Measurements from ENCODE around the gene PFDN1.

The PFDN1 gene

DNA sequence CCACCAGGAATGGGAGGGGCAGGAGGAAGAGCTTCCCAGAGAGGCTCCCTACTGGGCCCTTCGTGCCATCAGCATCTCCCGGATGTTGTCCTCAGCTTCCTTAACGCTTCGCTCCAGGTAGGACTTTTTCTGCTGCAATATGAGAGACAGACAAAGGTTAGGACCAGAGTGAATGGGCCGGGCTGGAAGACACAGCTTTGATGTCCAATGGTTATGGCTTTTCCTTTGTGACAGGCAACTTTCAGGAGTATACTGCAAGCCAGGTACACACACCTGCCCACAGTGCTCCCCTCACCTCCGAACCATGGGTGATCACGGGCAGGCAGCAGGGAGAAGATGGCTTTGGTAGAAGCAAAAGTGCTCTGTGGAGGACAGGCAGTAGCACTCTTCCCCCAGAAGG lies 57.0 kb downstream of the PFDN1 start:
- ATAC-seq (no peak), DNase-seq (ENCODE audit: low spot score in 2 of 2) (no peak)
- no peaks in the 10 kb centered on the region for H3K9me3 Mint-ChIP-seq
- H3K27ac Mint-ChIP-seq: no peak overlapping the region
- peaks cover 30% of the 10 kb centered on the region for H3K4me1 Mint-ChIP-seq
- no peak overlapping the region for H3K4me3 Mint-ChIP-seq
- peaks cover 17% of the 10 kb centered on the region for H3K36me3 Mint-ChIP-seq

GRCh38 chr5:140245341-140245740 lies 57.6 kb downstream of the PFDN1 start:
- peaks cover 17% of the 10 kb centered on the region for H3K36me3 Mint-ChIP-seq
- no peak for DNase-seq (ENCODE audit: low spot score in 2 of 2)
- peaks cover 24% of the 10 kb centered on the region for H3K4me1 Mint-ChIP-seq
- no peak overlapping the region for H3K27ac Mint-ChIP-seq
- no peak for ATAC-seq
- no peaks in the 10 kb centered on the region for H3K9me3 Mint-ChIP-seq
- no peak overlapping the region for H3K4me3 Mint-ChIP-seq

- peak; percentile 70 for ATAC-seq
- Mint-ChIP-seq H3K4me3 (no peak overlapping the region), H3K36me3 (peaks cover 17% of the 10 kb centered on the region)
These were observed 58.3 kb downstream of the PFDN1 start for GRCh38 chr5:140244525-140245025.

GRCh38 chr5:140243706-140244250 lies 59.1 kb downstream of the PFDN1 start:
- DNase-seq (ENCODE audit: low spot score in 2 of 2): no peak
- Mint-ChIP-seq H3K27ac (no peak overlapping the region), H3K9me3 (no peaks in the 10 kb centered on the region), H3K36me3 (peaks cover 17% of the 10 kb centered on the region), H3K4me1 (peaks cover 13% of the 10 kb centered on the region), H3K4me3 (no peak overlapping the region)
- ATAC-seq: no peak

More at GRCh38 chr5:140244525-140245025, 58.3 kb downstream of the PFDN1 start:
- H3K27ac Mint-ChIP-seq: no peak overlapping the region
- H3K4me1 Mint-ChIP-seq: peaks cover 18% of the 10 kb centered on the region
- peak; percentile 64 to 85 for DNase-seq (ENCODE audit: low spot score in 2 of 2)
- H3K9me3 Mint-ChIP-seq: no peaks in the 10 kb centered on the region

DNA sequence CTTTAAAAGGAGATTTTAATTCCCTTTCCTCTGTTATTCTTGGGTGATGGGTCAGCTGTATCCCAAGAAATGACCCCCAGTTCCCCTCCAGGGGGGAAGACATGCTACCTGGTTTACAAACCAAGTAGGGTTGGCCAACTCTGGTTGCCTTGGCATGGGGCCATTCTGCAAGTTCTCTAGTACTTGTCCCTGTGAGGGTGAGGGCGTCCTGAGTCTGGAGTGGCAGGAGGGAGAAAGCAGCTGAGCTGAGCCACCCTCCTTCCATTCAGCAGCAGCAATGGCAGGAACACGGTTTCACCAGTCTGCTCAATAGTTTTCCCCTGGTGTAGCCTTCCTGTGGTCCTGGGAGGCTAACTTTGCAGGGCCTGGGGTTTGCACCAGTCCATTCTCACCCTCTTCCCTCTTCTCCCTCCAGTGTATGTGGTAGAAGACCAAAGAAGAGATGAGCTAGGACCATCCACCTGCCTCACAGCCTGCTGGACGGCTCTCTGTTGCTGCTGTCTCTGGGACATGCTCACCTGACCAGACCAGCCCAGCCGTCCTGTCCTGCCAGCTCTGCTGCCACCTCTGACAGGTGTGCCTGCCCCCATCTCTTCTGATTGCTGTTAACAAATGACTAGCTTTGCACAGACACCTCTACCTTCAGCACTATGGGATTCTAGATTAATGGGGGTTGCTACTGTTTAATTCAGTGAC lies 59.9 kb downstream of the PFDN1 start:
- H3K4me3 Mint-ChIP-seq: no peak overlapping the region
- DNase-seq (ENCODE audit: low spot score in 2 of 2) (no peak), ATAC-seq (no peak)
- H3K27ac Mint-ChIP-seq: no peak overlapping the region
- H3K9me3 Mint-ChIP-seq: no peaks in the 10 kb centered on the region
- peaks cover 13% of the 10 kb centered on the region for H3K4me1 Mint-ChIP-seq
- peaks cover 17% of the 10 kb centered on the region for H3K36me3 Mint-ChIP-seq

DNA sequence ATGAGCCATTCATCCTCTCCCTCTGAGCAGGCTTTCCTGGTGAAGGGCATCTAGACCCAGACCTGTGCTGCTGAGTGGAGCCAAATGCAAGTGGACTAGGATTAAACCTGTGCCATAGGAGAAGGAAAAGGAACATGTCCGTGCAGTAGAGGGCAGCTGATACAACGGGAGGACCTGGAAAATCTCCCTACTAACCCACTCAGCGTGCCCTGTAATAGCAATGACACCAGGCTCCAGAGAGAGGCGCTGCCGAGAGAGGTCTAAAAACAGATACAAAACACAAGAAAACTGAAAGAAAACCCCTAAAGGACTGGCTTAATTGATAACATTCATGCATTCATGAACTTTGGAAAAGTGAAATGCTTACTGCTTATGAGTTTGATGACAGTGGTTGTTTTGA lies 60.8 kb downstream of the PFDN1 start:
- DNase-seq (ENCODE audit: low spot score in 2 of 2) (no peak), ATAC-seq (no peak)
- Mint-ChIP-seq H3K9me3 (no peaks in the 10 kb centered on the region), H3K36me3 (peaks cover 17% of the 10 kb centered on the region), H3K27ac (peak overlapping the region; percentile 23), H3K4me3 (no peak overlapping the region), H3K4me1 (peaks cover 13% of the 10 kb centered on the region)

GRCh38 chr5:140240987-140241706 lies 61.8 kb downstream of the PFDN1 start:
- no peak for ATAC-seq
- H3K4me3 Mint-ChIP-seq: no peak overlapping the region
- DNase-seq (ENCODE audit: low spot score in 2 of 2): no peak
- H3K4me1 Mint-ChIP-seq: peaks cover 13% of the 10 kb centered on the region
- no peaks in the 10 kb centered on the region for H3K9me3 Mint-ChIP-seq
- peak overlapping the region; percentile 23 for H3K27ac Mint-ChIP-seq
- H3K36me3 Mint-ChIP-seq: peaks cover 17% of the 10 kb centered on the region

DNA sequence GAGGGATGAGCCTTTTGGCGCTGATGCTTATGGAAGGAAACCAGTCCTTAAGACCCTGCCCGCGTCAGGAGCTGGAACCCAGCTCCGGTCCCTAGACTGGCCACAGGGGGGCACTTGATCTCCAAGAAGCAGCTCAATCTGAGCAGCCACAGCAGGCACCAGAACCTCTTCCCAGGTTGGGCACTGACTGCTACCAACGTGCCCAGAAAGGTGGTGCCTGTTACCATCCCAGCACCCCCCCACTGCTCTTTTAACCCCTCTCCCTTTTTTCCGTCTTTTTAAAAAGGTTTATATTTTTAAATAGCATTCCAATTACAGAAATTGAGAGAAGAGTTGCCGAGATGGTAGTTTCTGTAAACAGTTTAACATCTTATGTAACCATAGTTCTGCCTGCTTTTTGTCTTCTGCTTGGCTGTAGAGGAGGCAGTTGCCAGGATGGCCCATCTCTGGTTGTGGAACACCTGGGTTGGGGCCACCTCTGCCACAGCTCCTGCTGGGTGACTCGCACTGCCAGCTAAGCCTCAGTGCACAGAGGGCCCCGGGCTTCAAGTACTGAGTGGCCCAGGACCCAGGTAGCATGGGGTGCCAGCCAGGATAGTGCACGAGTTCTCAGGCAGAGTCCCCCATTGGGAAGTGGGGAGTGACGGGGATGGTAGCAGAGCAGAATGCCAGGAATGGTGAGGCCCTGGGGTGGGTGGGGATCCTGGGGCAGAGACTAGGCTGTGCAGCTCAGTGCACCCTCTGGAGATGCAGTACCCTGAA lies 62.8 kb downstream of the PFDN1 start:
- Mint-ChIP-seq H3K4me3 (no peak overlapping the region), H3K4me1 (peaks cover 8% of the 10 kb centered on the region), H3K27ac (peak overlapping the region; percentile 45), H3K9me3 (no peaks in the 10 kb centered on the region), H3K36me3 (peaks cover 9% of the 10 kb centered on the region)
- DNase-seq (ENCODE audit: low spot score in 2 of 2) (peak; percentile 29 to 79), ATAC-seq (peak; percentile 74)

DNA sequence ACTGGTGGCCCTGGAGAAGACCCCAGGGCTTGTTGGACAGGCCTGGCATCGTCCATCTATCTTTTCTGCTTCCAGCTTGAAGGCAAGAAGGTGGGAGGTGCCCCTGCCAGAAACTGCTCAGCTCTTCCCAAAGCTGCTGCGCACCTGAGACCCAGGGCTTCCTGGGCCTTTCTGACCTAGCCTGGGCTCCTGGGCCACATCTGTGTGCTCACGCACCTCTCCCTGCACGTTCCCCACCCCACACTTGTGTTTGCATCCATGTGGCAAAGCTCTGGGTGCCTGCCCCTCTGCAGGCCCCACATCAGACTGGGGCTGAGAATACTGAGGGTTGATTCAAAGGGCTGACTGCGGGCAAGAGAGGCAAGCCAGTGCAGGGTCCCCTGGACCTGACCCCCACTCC lies 63.4 kb downstream of the PFDN1 start:
- ATAC-seq: peak; percentile 3
- H3K27ac Mint-ChIP-seq: peak overlapping the region; percentile 45

GRCh38 chr5:140238756-140239155 lies 64.1 kb downstream of the PFDN1 start:
- H3K9me3 Mint-ChIP-seq: no peaks in the 10 kb centered on the region
- no peaks in the 10 kb centered on the region for H3K4me1 Mint-ChIP-seq
- DNase-seq (ENCODE audit: low spot score in 2 of 2) (no peak), ATAC-seq (no peak)
- no peaks in the 10 kb centered on the region for H3K36me3 Mint-ChIP-seq
- no peak overlapping the region for H3K4me3 Mint-ChIP-seq
- no peak overlapping the region for H3K27ac Mint-ChIP-seq

More for the DNA sequence above, 63.4 kb downstream of the PFDN1 start:
- Mint-ChIP-seq H3K4me1 (peaks cover 1% of the 10 kb centered on the region), H3K36me3 (peaks cover 2% of the 10 kb centered on the region), H3K4me3 (no peak overlapping the region), H3K9me3 (no peaks in the 10 kb centered on the region)
- DNase-seq (ENCODE audit: low spot score in 2 of 2): no peak

DNA sequence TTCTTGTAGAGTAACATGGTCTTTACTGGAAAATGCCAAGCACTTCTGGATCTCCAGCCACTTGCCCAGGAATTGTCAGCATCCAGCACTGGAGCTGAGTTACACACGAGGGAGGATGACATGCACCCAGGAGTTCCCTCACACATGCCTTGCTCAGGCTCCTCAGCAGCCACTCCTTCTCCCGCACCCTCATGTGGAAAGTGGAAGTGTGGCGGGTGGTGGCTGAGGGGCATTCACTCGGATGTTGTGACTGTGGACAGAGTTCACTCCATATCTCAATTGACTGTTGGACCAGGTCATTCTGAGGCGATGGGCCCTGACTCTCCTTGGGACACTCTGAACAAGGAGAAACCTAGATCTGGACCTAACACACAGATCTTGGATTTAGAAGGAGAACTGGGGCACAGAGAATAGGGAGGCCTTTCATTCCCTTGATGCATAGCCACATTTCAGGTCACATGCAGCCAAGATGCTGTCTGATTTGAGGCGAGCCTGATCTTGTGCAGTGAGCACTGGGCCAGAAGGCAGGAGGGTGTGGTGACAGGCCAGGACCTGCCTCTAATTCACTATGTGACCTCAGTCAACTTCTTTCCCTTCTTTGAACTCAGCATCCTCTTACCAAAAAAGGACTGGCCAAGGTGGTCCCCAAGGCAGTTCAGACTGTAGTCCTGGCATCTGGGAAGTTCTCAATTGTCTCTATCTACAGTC lies 65.9 kb downstream of the PFDN1 start:
- ATAC-seq (no peak), DNase-seq (ENCODE audit: low spot score in 2 of 2) (no peak)
- H3K4me1 Mint-ChIP-seq: no peaks in the 10 kb centered on the region
- H3K36me3 Mint-ChIP-seq: no peaks in the 10 kb centered on the region
- H3K4me3 Mint-ChIP-seq: no peak overlapping the region
- no peaks in the 10 kb centered on the region for H3K9me3 Mint-ChIP-seq
- H3K27ac Mint-ChIP-seq: peak overlapping the region; percentile 57

GRCh38 chr5:140235791-140236551 lies 66.9 kb downstream of the PFDN1 start:
- Mint-ChIP-seq H3K4me1 (no peaks in the 10 kb centered on the region), H3K36me3 (no peaks in the 10 kb centered on the region), H3K9me3 (no peaks in the 10 kb centered on the region), H3K27ac (no peak overlapping the region), H3K4me3 (no peak overlapping the region)
- ATAC-seq (no peak), DNase-seq (ENCODE audit: low spot score in 2 of 2) (no peak)

DNA sequence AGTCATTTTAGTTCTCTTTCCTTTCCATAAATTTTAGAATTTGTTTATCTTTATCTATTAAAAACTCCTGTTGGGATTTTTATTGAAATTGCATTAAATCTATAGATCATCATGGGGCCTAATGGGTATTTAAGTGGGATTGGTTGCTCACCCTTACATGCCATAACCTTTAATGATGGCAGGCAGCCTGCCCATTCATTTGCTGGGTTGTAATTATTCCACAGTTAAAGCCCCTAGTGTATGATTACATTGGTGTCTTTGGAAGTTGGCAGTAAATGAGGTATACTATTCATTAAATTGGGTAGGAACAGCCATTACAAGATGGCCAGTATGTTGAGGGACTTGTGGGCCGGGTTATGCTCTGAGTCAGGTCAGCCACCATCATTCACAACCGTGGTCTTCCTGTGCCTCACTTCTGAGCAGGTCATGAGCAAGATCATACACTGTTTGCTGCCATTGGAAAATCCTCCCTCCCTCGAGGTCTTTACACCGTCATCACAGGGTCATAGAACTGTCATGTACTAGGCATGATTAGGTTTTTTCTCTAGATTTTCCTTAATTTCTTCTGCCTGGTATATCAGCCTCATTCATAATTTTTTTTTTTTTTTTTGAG lies 68.4 kb downstream of the PFDN1 start:
- no peaks in the 10 kb centered on the region for H3K9me3 Mint-ChIP-seq
- no peak overlapping the region for H3K4me3 Mint-ChIP-seq
- DNase-seq (ENCODE audit: low spot score in 2 of 2) (no peak), ATAC-seq (peak; percentile 71)
- H3K36me3 Mint-ChIP-seq: no peaks in the 10 kb centered on the region
- H3K4me1 Mint-ChIP-seq: no peaks in the 10 kb centered on the region
- H3K27ac Mint-ChIP-seq: no peak overlapping the region

DNA sequence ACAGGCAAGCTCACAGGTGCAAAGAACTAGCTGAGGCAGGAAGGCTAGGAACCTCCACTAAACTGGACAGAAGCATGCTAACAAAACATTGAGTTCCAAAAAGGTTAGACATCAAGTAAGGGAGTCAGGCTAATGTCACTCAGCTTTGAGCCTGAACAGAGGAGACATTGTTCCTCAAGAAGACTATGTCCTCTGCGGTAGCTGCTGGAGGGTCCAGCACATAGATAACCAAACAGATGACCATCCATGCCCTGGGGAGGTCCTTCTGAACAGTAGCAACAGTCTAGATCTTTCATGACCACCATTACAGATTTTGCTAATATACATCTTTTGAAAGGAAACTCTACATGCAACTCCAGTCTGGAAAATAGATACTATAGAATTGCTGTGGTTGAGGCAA lies 70.2 kb downstream of the PFDN1 start:
- Mint-ChIP-seq H3K9me3 (no peaks in the 10 kb centered on the region), H3K27ac (no peak overlapping the region)
- ATAC-seq: no peak

More for the DNA sequence above, 70.2 kb downstream of the PFDN1 start:
- no peak for DNase-seq (ENCODE audit: low spot score in 2 of 2)
- Mint-ChIP-seq H3K36me3 (no peaks in the 10 kb centered on the region), H3K4me3 (no peak overlapping the region), H3K4me1 (no peaks in the 10 kb centered on the region)

Measured in stimulated activated effector memory CD8-positive, alpha-beta T cell treated with anti-CD3 and anti-CD28 coated beads, Interleukin-12 subunit alpha, Interleukin-12 subunit beta, amount 100 ng/mL, for 72 hours (primary cell).